DOHH2 (cell line): ENCODE measurements around the gene MPPE1.

Experiments used
- CTCF ChIP-seq: fragments of 200-600 bp; sonication (generic); IDR thresholded peaks from one replicate; pipeline ENCODE4 v1.5.1; 2014; ENCODE audit warnings: antibody characterized with exemption, mild to moderate bottlenecking, low read depth, low read length; ENCODE audit not compliant: poor library complexity, severe bottlenecking
- EZH2phosphoT487 ChIP-seq: fragments of 200-600 bp; sonication (generic); IDR thresholded peaks from 2 replicates; pipeline ENCODE4 v1.6.1; 2017; ENCODE audit warnings: borderline replicate concordance, mild to moderate bottlenecking, antibody characterized with exemption, low read length, moderate library complexity, mixed read lengths

DNA sequence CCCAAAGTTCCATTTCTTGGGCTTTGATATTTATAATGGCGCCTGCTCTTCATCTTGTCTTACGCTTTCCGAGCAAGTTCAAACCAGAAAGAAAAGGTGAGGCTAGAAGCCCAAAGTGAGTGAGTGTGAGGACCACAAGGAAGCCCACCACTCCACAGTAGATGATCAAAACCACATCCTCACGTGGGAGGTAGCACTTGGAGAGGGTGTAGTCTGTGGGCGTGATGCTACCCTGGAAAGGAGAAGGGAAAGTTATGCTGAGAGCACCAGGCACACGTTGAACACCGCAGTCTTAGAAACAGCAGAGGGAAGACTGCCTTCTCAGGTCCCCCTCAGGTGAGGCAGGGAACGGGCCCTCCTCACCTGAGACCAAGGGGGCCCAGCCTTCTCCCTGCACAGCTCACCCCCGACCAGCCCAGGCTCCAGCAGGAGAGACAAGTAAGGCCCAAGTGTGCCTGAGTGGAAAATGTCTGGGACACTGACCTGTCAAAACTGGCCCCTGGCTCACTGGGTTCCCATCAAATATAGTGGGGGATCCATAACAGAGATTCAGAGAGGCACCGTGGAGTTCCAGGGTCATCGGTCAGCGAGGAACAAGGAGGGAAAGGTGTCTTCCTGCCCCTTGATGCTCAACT is 23.6 kb downstream of the MPPE1 start:
- TF ChIP-seq CTCF = no peak
- no peak for TF ChIP-seq EZH2phosphoT487
